Thyroid gland (tissue), 4 donors: ENCODE results near the gene AQP12B. TPM values are rescaled to one million over a fixed set of nuclear protein-coding genes. Genes with fewer than 3 reads are reported as not detected.

Source experiments
- DNase-seq, 2 donors: peaks; one replicate each; pipeline ENCODE4 v3.0.0-alpha.2; 2019
- H3K27ac ChIP-seq, 3 donors: fragments of 200-600 bp; sonication (generic); 1 replicate in 2 of 3; 2 replicates in 1 of 3; pipeline ENCODE4 v1.5.1; 2016 to 2019; ENCODE audit warnings: mild to moderate bottlenecking in 1 of 3, moderate library complexity in 1 of 3
- H3K27me3 ChIP-seq: fragments of 200-600 bp; sonication (generic); one replicate; pipeline ENCODE4 v1.5.1; 2019
- H3K36me3 ChIP-seq, 2 donors: fragments of 200-600 bp; sonication (generic); one replicate each; pipeline ENCODE4 v1.5.1; 2016 to 2019
- H3K4me1 ChIP-seq, 2 donors: fragments of 200-600 bp; sonication (generic); one replicate each; pipeline ENCODE4 v1.5.1; 2017 to 2019
- H3K4me3 ChIP-seq, 3 donors: fragments of 200-600 bp; sonication (generic); replicated peaks in 1 of 3; 1 replicate in 2 of 3; 2 replicates in 1 of 3; pipeline ENCODE4 v1.5.1; 2016; ENCODE audit warnings: mild to moderate bottlenecking in 1 of 3
- H3K9me3 ChIP-seq: fragments of 200-600 bp; sonication (generic); one replicate; pipeline ENCODE4 v1.5.1; 2017
- CTCF ChIP-seq, 6 experiments: fragments of 200-600 bp in 3 of 6; fragments of 450-650 bp in 3 of 6; sonication (generic) in 3 of 6; IDR thresholded peaks; one replicate each; pipeline ENCODE4 v1.5.1; 2016 to 2019; ENCODE audit warnings: antibody characterized with exemption in 6 of 6, mild to moderate bottlenecking in 2 of 6, inconsistent platforms in 1 of 6, moderate library complexity in 1 of 6
- POLR2A ChIP-seq, 2 donors: fragments of 450-650 bp; IDR thresholded peaks; one replicate each; pipeline ENCODE4 v1.6.1; 2017; ENCODE audit warnings: antibody characterized with exemption in 2 of 2, mild to moderate bottlenecking in 2 of 2, moderate library complexity in 1 of 2
- WGBS, 2 donors: methylation state at CpG; one replicate each; pipeline ENCODE4 v1.1.5; 2017; 5-methylcytosine and 5-hydroxymethylcytosine counted together
- intact Hi-C: fragments of 100-400 bp; cut with DNase I; formaldehyde crosslinking; loops from one replicate; pipeline ENCODE4 v1.15.1; 2023
- total RNA-seq, 4 donors: library from RNA; depleted of rRNA; stranded (reverse); fragments of >200 nt; gene quantifications; one replicate each; pipeline ENCODE4 v1.2.3, GENCODE V29; 2016

The AQP12B gene
- total RNA-seq, 4 donors from 2014 or later, result 0.13 TPM; not detected in 3

GRCh38 chr2:240637116-240637900 lies 45.4 kb downstream of the AQP12B start:
- WGBS, 2 donors, result 83 to 88% methylated on average over 13 to 17 of the region's 17 CpGs
- intact Hi-C loops, result no loop called here
- Histone ChIP-seq H3K4me1 (no peaks in the 10 kb centered on the region), H3K4me3 (no peak overlapping the region), H3K27ac (no peak overlapping the region), H3K36me3 (no peaks in the 10 kb centered on the region), H3K9me3 (no peaks in the 10 kb centered on the region), H3K27me3 (no peaks in the 10 kb centered on the region)
- no peak for DNase-seq
- TF ChIP-seq POLR2A (IDR thresholded peaks at IDR 0.05) (no peak), CTCF (IDR thresholded peaks at IDR 0.05) (no peak)

GRCh38 chr2:240636563-240637115 lies 46.0 kb downstream of the AQP12B start:
- Histone ChIP-seq H3K36me3 (no peaks in the 10 kb centered on the region), H3K4me3 (no peak overlapping the region), H3K4me1 (no peaks in the 10 kb centered on the region), H3K27me3 (no peaks in the 10 kb centered on the region), H3K9me3 (no peaks in the 10 kb centered on the region), H3K27ac (no peak overlapping the region)
- intact Hi-C loops, result no loop called here
- 74 to 85% methylated on average over 11 of the region's 11 CpGs for WGBS, 2 donors
- DNase-seq, result no peak
- TF ChIP-seq CTCF (IDR thresholded peaks at IDR 0.05), result no peak
- no peak for TF ChIP-seq POLR2A (IDR thresholded peaks at IDR 0.05)

- WGBS, 2 donors, result 63 to 69% methylated on average over 1 to 3 of the region's 3 CpGs
- TF ChIP-seq CTCF (IDR thresholded peaks at IDR 0.05) (no peak), POLR2A (IDR thresholded peaks at IDR 0.05) (no peak)
- H3K27me3 ChIP-seq, result no peaks in the 10 kb centered on the region
- no peak for DNase-seq
- H3K9me3 ChIP-seq, result no peaks in the 10 kb centered on the region
- no peaks in the 10 kb centered on the region for H3K36me3 ChIP-seq
- no peak overlapping the region for H3K4me3 ChIP-seq
- H3K4me1 ChIP-seq, result no peaks in the 10 kb centered on the region
- intact Hi-C loops, result no loop called here
- no peak overlapping the region for H3K27ac ChIP-seq
Observed at GRCh38 chr2:240635998-240636547, 46.6 kb downstream of the AQP12B start.

- Histone ChIP-seq H3K27me3 (no peaks in the 10 kb centered on the region), H3K27ac (no peak overlapping the region), H3K36me3 (no peaks in the 10 kb centered on the region), H3K4me3 (no peak overlapping the region), H3K4me1 (no peaks in the 10 kb centered on the region), H3K9me3 (no peaks in the 10 kb centered on the region)
- 76 to 86% methylated on average over 5 to 6 of the region's 6 CpGs for WGBS, 2 donors
- DNase-seq, result no peak
- intact Hi-C loops, result no loop called here
- TF ChIP-seq POLR2A (IDR thresholded peaks at IDR 0.05) (no peak), CTCF (IDR thresholded peaks at IDR 0.05) (no peak)
Observed at GRCh38 chr2:240635121-240635997, 47.3 kb downstream of the AQP12B start.
